Measurements from ENCODE around the gene ABCC1.
"Not testable (repeated sequence)": the region's sequence is repeated elsewhere in the genome, so short reads cannot be mapped to it uniquely, and the experiment has no call there.

ABCC1 gene

DNA sequence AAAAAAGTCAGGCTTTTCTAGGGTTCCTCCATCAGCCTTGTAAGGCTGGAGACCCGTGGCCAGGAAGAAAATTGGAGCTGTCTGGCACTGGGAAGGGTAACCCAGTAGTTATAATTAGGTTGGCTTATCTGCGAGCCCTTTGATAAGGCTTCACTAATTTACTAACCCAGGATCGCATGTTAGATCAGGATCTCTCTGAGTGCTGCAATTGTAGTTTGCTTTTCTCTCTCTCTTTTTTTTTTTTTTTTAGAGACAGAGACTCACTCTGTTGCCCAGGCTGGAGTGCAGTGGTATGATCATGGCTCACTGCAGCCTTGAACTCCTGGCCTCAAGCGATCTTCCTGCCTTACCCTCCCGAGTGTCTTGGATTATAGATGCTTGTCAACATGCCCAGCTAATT is 17.0 kb downstream of the ABCC1 start:
- no peak for DNase-seq (ENCODE audit: low read depth in 2 of 2, low spot score in 1 of 2)

DNA sequence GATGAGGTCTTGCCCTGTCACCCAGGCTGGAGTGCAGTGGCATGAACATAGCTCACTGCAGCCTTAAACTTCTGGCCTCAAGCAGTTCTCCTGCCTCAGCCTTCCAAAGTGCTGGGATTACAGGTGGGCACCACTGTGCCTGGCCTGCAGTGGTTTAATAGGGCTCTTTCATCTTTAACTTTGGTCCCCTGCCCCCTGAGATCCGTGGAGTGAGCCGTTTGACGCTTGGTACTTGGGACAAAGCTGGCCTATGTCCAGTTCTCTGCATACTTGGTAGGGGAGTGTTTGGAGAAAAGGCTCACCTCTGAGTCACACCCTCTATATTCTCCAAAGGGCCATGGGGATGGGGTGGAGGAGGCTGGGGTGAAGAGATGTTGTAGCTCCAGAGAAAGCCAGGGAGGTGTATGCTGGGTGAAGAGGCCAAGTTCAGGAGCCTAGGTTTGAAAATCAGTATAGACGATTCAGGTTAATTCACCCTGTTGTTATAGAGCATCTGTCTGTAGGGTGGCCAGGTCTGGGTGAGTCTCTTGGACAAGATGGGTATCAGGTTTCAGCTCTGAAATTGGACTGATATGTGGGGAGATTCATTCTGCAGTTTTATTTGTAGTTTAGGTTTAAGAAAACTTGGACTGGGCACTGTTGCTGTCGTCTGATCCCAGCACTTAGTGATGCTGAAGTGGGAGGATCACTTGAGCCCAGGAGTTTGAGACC is 17.6 kb downstream of the ABCC1 start:
- no peak for DNase-seq (ENCODE audit: low read depth in 2 of 2, low spot score in 1 of 2)

DNA sequence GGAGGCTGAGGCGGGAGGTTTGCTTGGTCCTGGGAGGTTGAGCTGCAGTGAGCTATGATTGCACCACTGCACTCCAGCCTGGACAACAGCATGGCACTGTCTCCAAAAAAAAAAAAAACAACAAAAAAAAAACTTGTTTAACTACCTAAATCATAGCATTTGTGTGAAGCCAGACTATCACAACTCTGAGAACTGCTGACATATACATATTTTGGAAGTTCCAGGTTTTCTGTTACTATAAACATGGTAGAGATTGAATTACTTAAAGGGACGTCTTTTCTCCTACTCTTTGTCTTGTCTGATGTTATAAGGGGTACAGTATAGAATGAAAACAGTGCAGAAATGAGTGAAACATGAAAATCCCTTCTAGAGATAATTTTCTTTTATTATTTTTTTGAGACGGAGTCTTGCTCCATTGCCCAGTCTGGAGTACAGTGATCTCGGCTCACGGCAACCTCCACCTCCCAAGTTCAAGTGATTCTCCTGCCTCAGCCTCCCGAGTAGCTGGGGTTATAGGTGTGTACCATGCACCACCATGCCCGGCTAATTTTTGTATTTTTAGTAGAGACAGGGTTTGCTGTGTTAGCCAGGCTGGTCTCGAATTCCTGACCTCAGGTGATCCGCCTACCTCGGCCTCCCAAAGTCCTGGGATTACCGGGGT is 18.4 kb downstream of the ABCC1 start:
- DNase-seq (ENCODE audit: low read depth in 2 of 2, low spot score in 1 of 2): no peak

DNA sequence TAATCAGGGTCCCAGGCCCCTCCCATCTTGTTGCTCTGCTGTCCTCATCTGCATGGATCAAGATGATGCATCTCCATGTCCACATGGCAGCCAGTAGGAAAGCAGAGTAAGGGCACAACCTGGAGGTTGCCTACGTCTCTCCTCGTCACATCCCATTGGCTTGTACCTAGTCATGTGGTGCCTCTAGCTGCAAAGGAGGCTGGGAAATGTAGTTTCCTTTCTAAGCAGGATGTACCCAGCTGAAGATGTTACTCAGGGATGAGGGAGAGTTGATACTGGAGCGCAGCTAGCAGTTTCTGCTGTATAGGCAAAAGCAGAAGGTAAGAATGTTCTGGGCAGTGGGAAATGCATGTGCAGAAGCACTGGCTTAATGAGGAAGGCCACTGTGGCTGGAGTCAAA is 20.8 kb downstream of the ABCC1 start:
- DNase-seq (ENCODE audit: low read depth in 2 of 2, low spot score in 1 of 2): no peak

DNA sequence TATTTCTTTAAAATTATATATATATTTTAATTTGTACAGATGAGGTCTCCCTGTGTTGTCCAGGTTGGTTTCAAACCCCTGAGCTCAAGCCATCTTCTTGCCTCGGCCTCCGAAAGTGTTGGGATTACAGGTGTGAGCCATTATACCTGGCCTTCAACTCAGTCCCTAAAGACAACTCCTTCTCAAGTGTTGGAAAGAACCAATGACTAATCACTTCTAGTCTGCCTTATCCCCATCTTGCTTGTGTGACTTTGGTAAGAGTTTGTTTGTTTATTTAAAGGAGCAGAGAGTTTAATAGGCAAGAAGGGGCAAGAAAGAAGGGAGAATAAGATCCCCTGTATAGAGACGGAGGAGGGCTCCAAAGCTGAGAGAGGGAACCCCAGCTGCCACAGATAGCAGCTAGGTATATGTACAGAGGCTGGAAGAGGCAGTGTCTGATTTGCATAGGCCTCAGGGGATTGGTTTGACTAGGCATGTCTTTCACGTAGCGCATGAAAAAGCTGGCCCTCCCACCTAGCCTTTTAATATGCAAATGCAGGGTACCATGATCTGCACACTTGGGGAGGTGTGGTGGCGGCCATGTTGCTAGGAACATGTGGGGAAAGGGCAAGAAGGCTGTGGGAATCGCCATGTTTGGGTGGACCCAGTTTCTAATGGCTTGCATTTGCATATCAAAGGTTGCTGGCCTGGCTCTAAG is 21.5 kb downstream of the ABCC1 start:
- DNase-seq (ENCODE audit: low read depth in 2 of 2, low spot score in 1 of 2): no peak

DNA sequence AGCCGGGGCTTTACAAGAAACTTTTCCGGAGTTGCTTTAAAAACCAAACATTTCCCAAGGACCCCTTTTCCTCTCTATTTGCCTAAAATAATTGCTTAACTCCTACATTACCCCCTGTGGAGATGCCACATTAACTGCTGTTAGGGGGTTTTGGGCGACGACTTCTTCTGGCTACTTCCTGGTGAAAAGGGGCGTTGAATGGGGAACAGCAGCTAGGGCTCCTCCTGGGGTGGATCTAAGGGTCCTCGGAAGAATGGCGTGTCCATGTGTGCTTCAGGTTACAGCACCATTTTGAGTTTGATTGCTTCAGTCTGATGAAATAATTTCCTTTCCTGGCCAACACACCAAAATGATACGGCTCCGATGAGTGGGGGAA is 22.0 kb downstream of the ABCC1 start:
- DNase-seq (ENCODE audit: low read depth in 2 of 2, low spot score in 1 of 2): no peak

DNA sequence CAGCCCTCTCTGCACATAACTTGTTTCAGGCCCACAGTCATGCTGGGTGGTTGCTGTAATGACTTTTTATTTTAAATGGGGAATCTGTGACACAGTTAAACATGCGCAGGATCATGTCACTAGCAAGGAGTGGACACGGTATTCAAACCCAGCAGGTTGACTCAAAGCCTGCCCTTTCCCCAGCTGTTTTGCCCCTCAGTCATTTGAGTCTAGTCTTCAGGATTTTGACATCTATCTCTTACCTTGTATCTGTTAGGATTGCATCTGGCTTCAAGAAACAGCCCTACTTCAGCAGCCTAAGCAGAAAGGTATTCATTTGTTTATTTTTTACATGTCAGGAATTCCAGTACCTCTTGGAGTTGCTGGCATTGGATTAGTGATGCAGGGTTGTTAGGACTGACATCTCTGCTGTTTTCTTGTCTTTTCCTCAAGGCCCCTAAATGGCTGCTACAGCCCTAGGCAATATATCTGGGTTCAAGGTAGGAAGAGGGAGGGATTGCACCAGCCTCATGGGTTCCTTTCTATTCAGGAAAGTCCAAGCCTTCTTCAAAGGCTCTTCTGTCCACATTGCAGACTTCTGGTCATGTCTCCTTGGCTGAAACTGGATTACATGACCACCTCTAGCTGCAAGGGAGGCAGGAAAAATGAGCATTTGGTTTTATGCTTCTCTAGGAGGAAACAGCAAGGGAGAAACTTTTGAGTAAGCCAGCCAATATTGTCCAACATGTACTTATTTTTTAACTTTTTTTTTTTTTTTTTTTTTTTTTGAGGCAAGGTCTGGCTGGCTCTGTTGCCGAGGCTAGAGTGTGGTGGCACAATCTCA is 22.8 kb downstream of the ABCC1 start:
- no peak for DNase-seq (ENCODE audit: low read depth in 2 of 2, low spot score in 1 of 2)

DNA sequence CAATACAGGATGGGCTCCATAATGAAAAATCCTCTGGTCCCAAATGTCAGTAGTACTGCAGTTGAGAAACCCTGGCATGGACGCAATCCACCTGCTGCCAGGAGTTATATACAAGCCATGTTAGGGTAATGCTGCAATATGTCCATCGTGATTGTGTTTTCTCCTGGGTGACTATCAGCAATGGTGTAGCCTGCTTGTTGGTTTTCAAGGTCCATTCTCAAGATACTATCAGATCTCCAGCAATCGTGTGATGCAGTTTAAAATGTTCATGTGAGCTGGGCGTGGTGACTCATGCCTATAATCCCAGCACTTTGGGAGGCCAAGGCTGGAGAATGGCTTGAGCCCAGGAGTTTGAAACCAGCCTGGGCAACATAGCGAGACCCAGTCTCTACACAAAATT is 24.0 kb downstream of the ABCC1 start:
- DNase-seq (ENCODE audit: low read depth in 2 of 2, low spot score in 1 of 2): no peak

DNA sequence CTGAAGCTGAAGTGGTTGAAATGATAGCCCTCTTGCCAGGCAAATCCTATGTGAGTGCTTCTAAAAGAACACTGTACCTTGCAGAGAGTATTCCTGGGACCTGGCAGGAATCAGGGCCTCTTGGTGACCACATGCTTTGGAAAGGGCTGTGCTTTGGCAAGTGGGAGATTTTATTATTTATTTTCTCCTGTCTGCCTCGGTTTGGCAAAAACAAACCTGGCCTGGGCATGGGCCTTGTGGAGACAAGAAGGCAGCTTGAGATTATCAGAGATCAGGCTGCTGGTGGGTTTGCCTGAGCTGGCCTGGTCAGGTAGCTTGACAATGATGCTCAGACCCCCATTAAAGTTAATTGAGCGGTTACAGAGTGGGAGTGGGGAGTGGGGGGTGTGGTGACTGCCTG is 24.6 kb downstream of the ABCC1 start:
- no peak for DNase-seq (ENCODE audit: low read depth in 2 of 2, low spot score in 1 of 2)

DNA sequence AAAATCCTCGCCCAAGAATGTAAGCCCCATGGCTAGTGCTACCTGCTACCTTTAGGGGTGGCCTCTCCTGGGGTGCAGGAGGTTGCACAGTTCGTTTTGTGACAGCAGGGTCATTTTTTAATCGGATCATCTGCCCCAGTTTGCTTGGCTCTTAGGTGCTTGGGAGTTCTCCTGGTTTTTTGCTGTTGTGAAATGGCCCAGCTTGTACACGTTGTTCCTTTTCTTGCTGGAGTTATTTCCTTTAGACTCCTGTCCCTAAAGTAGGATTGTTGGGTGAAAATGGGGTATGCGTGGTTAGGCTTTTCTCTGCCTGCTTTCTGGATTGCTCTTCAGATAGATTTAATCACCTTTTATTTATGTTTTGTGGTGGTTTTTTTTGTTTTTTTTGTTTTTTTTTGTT is 25.8 kb downstream of the ABCC1 start:
- DNase-seq (ENCODE audit: low read depth in 2 of 2, low spot score in 1 of 2): no peak

DNA sequence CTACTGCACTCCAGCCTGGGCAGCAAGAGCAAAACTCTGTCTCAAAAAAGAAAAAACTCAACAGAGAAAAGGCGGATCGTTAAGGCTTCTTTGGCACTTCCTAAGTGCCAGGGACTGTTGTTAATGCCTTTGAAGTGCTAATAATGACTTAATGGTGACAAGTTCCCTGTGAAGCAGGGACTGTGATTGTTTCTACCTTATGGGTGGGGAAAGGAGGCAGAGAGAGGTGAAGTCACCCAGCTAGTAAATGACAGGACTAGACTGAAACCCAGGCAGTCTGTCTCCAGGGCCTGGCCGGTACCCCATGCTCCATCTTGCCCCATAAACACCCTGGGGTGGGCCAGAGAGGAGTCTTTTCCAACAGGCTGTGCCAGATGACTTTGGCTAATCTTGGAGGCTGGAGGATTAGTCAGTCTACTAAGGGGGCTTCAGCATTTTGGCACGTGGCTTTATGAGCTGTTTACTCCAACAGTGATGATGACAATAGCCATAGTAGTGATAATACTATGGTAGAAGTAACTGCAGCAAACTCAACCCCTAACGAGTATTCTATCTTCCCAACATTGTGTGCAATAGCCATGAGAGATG is 26.9 kb downstream of the ABCC1 start:
- DNase-seq (ENCODE audit: low read depth in 2 of 2, low spot score in 1 of 2): no peak

DNA sequence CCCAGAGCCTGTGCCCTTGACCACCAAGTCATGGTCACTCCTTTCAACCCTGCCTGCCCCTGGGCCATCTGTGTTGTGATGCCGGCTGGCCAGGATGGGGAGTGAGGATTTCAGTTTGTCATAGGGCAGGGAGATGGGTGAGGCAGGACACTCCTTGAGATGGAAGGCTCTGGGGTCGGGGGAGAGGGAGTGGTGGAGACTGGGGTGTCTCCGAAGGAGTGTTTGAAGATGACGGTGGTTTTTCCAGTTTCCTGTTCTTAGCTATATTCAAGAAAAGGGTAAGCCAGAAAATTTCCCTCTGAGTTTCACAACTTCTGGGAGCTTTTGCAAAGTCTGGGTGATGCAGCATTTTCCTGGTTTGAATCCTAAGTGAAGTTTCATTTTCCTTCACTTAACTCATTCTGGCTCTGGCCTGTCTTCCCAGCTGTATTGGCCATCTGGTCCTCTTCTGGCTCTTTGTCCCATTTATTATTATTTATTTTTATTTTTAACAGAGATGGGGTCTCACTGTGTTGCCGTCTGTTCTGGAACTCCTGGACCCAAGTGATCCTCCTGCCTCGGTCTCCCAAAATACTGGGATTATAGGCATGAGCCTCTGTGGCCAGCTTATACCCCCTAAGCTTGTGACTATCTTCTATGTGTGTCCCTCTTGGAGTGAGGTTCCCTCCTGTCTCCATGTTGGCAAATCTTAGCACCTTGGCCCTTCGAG is 27.7 kb downstream of the ABCC1 start:
- no peak for DNase-seq (ENCODE audit: low read depth in 2 of 2, low spot score in 1 of 2)

DNA sequence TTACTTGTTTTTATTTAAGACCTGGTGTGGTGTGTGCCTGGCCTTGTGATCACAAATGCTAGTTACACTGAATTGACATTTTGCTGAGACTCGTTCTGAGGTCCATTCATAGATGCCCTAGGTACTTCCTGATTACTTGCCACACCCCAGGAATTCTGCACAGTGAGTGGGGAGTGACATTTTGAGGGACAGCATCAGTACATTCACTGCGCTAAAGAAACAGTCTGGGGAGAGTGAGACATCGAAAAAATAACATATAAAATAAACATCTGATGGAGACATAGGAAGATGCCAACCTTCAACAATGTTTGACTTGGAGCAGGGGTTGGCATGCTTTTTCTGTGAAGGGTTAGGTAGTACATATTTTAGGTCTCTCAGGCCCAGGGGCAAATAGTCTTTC is 30.4 kb downstream of the ABCC1 start:
- no peak for DNase-seq (ENCODE audit: low read depth in 2 of 2, low spot score in 1 of 2)

DNA sequence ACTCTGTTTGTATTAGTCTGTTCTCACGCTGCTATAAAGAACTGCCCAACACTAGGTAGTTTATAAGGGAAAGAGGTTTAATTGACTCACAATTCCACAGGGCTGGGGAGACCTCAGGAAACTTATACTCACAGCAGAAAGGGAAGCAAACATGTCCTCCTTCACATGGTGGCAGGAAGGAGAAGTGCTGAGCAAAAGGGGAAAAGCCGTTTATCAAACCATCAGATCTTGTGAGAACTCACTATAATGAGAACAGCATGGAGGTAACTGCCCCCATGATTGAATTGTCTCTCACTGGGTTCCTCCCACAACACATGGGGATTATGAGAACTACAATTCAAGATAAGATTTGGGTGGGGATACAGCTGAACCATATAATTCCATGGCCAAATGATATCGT is 30.9 kb downstream of the ABCC1 start:
- DNase-seq (ENCODE audit: low read depth in 2 of 2, low spot score in 1 of 2): no peak

DNA sequence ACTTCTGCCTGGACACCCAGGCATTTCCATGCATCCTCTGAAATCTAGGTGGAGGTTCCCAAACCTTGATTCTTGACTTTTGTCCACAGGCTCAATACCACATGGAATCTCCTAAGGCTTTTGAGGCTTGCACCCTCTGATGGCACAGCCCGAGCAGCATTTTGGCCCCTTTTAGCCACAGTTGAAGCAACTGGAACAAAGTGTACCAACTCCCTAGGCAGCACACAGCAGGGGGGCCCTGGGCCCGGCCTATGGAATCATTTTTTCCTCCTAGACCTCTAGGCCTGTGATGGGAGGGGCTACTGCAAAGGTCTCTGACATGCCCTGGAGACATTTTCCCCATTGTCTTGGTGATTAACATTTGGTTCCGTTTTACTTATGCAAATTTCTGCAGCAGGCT is 32.0 kb downstream of the ABCC1 start:
- no peak for DNase-seq (ENCODE audit: low read depth in 2 of 2, low spot score in 1 of 2)

DNA sequence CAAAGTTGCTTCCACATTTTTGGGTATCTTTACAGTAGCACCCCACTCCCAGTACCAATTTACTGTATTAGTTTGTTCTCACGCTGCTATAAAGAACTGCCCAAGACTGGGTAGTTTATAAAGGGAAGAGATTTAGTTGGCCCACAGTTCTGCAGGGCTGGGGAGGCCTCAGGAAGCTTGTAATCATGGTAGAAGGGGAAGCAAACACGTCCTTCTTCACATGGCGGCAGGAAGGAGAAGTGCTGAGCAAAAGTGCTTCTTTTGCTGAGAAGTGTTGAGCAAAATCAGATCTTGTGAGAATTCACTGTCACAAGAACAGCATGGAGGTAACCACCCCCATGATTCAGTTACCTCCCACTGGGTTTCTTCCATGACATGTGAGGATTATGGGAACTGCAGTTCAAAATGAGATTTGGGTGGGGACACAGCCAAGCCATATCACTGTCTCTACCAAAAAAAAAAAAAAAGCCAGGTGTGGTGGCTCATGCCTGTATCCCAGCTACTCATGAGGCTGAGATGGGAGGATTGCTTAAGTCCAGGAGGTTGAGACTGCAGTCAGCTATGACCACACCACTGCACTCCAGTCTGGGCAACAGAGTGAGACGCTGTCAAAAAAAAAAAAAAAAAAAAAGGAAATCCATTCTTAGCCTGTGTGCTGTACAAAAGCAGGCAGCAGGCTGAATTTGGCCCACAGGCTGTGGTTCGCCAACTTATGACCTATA is 32.9 kb downstream of the ABCC1 start:
- DNase-seq (ENCODE audit: low read depth in 2 of 2, low spot score in 1 of 2): not testable (repeated sequence)

DNA sequence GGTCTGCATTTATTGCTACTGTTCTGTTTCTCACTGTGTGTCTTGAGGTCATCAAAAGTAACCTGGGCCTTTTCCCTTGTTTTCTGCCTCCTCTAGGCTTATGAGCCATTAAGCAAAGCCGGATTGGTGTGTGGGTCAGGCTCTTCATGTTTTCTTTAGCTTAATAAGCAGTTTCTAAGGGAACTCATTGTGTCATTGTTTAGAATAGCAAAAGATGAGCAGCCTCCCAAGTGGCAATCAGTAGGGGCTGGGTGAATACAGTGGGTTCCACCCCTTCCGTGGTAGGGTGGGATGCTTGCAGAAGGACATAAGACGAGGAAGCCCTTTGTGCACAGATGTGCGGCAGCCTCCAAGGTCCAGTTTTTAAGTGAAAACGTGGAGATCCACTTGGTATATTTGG is 34.5 kb downstream of the ABCC1 start:
- DNase-seq (ENCODE audit: low read depth in 2 of 2, low spot score in 1 of 2): no peak

DNA sequence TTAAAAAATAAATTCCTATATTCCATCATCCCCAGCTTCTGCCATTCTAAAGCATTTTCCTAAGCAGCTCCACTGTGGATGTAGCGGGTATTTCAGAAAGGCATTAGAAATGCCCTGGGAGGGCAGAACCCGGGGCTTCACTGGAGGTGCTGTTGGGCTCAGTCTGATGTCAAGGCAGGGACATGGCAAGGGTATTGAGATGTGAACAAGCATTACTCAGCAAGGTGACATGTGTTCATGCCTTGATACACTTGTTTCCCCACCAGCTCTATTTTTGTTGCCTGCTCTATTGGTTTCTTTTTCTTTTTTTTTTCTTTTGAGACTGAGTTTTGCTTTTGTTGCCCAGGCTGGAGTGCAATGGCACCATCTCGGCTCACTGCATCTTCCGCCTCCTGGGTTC is 35.7 kb downstream of the ABCC1 start:
- no peak for DNase-seq (ENCODE audit: low read depth in 2 of 2, low spot score in 1 of 2)

DNA sequence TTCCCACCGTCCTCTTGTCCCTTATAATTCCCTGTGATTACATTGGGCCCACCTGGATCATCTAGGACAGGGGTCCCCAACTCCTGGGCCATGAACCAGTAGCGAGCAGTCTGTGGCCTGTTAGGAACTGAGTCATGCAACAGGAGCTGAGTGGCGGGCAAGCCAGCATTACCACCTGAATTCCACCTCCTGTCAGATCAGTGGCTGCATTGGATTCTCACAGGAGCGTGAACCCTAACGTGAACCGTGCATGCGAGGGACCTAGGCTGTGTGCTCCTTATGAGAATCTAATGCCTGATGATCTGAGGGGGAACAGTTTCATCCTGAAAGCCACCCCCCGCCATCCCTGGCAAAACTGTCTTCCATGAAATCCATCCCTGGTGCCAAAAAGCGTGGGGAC is 36.8 kb downstream of the ABCC1 start:
- no peak for DNase-seq (ENCODE audit: low read depth in 2 of 2, low spot score in 1 of 2)
